Measurements from ENCODE around the gene AGPS. TPM values are rescaled to one million over a fixed set of nuclear protein-coding genes. Genes with fewer than 3 reads are reported as not detected.
A peak's percentile ranks its signal among the peaks of the same experiment; 100 is the strongest.

AGPS gene
- total and polyA plus RNA-seq, 9 of the 15 experiments (the other 6 are each of a cell fraction or from before 2014, with no cell fraction given), result 15.5 to 211 (median 63.1) TPM

- TF ChIP-seq, protein P1, sequence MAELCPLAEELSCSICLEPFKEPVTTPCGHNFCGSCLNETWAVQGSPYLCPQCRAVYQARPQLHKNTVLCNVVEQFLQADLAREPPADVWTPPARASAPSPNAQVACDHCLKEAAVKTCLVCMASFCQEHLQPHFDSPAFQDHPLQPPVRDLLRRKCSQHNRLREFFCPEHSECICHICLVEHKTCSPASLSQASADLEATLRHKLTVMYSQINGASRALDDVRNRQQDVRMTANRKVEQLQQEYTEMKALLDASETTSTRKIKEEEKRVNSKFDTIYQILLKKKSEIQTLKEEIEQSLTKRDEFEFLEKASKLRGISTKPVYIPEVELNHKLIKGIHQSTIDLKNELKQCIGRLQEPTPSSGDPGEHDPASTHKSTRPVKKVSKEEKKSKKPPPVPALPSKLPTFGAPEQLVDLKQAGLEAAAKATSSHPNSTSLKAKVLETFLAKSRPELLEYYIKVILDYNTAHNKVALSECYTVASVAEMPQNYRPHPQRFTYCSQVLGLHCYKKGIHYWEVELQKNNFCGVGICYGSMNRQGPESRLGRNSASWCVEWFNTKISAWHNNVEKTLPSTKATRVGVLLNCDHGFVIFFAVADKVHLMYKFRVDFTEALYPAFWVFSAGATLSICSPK (IDR thresholded peaks at IDR 0.05; ENCODE audit: borderline replicate concordance), result no peak
- TF ChIP-seq THRA (IDR thresholded peaks at IDR 0.05) (no peak), ADNP (tag; IDR thresholded peaks at IDR 0.05) (no peak), SMAD1 (IDR thresholded peaks at IDR 0.05; ENCODE audit: low read depth, low read length, partially characterized antibody) (peak; percentile 46), ZNF79 (CRISPR knock-in tag; IDR thresholded peaks at IDR 0.05; ENCODE audit: low read depth) (peak; percentile 78), ZFP30 (CRISPR knock-in tag; IDR thresholded peaks at IDR 0.05; ENCODE audit: borderline replicate concordance) (no peak), ZBTB33 (CRISPR knock-in tag; IDR thresholded peaks at IDR 0.05) (peak; percentile 87)
- TF ChIP-seq, protein P2, sequence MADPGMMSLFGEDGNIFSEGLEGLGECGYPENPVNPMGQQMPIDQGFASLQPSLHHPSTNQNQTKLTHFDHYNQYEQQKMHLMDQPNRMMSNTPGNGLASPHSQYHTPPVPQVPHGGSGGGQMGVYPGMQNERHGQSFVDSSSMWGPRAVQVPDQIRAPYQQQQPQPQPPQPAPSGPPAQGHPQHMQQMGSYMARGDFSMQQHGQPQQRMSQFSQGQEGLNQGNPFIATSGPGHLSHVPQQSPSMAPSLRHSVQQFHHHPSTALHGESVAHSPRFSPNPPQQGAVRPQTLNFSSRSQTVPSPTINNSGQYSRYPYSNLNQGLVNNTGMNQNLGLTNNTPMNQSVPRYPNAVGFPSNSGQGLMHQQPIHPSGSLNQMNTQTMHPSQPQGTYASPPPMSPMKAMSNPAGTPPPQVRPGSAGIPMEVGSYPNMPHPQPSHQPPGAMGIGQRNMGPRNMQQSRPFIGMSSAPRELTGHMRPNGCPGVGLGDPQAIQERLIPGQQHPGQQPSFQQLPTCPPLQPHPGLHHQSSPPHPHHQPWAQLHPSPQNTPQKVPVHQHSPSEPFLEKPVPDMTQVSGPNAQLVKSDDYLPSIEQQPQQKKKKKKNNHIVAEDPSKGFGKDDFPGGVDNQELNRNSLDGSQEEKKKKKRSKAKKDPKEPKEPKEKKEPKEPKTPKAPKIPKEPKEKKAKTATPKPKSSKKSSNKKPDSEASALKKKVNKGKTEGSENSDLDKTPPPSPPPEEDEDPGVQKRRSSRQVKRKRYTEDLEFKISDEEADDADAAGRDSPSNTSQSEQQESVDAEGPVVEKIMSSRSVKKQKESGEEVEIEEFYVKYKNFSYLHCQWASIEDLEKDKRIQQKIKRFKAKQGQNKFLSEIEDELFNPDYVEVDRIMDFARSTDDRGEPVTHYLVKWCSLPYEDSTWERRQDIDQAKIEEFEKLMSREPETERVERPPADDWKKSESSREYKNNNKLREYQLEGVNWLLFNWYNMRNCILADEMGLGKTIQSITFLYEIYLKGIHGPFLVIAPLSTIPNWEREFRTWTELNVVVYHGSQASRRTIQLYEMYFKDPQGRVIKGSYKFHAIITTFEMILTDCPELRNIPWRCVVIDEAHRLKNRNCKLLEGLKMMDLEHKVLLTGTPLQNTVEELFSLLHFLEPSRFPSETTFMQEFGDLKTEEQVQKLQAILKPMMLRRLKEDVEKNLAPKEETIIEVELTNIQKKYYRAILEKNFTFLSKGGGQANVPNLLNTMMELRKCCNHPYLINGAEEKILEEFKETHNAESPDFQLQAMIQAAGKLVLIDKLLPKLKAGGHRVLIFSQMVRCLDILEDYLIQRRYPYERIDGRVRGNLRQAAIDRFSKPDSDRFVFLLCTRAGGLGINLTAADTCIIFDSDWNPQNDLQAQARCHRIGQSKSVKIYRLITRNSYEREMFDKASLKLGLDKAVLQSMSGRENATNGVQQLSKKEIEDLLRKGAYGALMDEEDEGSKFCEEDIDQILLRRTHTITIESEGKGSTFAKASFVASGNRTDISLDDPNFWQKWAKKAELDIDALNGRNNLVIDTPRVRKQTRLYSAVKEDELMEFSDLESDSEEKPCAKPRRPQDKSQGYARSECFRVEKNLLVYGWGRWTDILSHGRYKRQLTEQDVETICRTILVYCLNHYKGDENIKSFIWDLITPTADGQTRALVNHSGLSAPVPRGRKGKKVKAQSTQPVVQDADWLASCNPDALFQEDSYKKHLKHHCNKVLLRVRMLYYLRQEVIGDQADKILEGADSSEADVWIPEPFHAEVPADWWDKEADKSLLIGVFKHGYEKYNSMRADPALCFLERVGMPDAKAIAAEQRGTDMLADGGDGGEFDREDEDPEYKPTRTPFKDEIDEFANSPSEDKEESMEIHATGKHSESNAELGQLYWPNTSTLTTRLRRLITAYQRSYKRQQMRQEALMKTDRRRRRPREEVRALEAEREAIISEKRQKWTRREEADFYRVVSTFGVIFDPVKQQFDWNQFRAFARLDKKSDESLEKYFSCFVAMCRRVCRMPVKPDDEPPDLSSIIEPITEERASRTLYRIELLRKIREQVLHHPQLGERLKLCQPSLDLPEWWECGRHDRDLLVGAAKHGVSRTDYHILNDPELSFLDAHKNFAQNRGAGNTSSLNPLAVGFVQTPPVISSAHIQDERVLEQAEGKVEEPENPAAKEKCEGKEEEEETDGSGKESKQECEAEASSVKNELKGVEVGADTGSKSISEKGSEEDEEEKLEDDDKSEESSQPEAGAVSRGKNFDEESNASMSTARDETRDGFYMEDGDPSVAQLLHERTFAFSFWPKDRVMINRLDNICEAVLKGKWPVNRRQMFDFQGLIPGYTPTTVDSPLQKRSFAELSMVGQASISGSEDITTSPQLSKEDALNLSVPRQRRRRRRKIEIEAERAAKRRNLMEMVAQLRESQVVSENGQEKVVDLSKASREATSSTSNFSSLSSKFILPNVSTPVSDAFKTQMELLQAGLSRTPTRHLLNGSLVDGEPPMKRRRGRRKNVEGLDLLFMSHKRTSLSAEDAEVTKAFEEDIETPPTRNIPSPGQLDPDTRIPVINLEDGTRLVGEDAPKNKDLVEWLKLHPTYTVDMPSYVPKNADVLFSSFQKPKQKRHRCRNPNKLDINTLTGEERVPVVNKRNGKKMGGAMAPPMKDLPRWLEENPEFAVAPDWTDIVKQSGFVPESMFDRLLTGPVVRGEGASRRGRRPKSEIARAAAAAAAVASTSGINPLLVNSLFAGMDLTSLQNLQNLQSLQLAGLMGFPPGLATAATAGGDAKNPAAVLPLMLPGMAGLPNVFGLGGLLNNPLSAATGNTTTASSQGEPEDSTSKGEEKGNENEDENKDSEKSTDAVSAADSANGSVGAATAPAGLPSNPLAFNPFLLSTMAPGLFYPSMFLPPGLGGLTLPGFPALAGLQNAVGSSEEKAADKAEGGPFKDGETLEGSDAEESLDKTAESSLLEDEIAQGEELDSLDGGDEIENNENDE (IDR thresholded peaks at IDR 0.05; ENCODE audit: low read depth, low read length), result no peak
Observed at GRCh38 chr2:177392373-177393202, at the start of gene AGPS (continued).
